Measurements from ENCODE around the gene SHISA8.

DNA sequence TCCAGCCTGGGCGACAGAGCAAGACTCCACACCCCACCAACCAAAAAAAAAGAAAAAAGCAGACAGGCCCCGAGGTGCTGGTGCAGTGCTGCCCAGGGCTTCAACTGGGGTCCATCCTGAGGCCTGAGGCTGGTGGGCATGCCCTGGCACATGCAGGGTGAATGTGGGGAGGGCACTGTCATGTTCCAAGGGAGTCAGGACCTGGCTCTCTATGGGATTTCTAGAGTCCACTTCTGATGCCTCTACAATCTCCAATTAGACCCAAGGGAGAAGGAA lies 22.0 kb upstream of the SHISA8 start:
- TF ChIP-seq CTCF (IDR thresholded peaks at IDR 0.05) (no peak), POLR2A (IDR thresholded peaks at IDR 0.05) (no peak), EP300 (IDR thresholded peaks at IDR 0.05) (no peak)

Data from stomach (tissue), 4 donors.